HepG2 (cell line): ENCODE results near the gene SCGB1D2. TPM values are rescaled to one million over a fixed set of nuclear protein-coding genes. Genes with fewer than 3 reads are reported as not detected.

Source experiments
- ATAC-seq: fragments of 200-7000 bp; cut with Tn5 transposase; 3 replicates; pipeline ENCODE4 v1.9.1; 2020; ENCODE audit warnings: mild to moderate bottlenecking, moderate library complexity
- BruUV-seq: library from RNA; stranded (reverse); fragments of 400-500 nt; replicated peaks from 2 replicates; lab custom pipeline; 2021; lab: Mats Ljungman, UMichigan
- CTCF ChIA-PET: fragments of 300-600 bp; formaldehyde crosslinking; extraction: SDS; loops from one replicate; lab custom pipeline; 2021; ENCODE audit warnings: low total read pairs, inconsistent platforms, low intra/inter-chr PET ratio; lab: Yijun Ruan, JAX
- POLR2A ChIA-PET: fragments of 350-600 bp; sonication (Branson Sonifier 250); formaldehyde crosslinking; loops from one replicate; lab custom pipeline; 2020; ENCODE audit warnings: antibody characterized with exemption, inconsistent platforms; lab: Yijun Ruan, JAX
- DNase-seq: peaks from one replicate; pipeline ENCODE4 v3.0.0-alpha.2; 2015; ENCODE audit warnings: low spot score
- FAIRE-seq: peaks from 3 replicates; lab custom pipeline; 2011; peaks lifted over from hg19 to GRCh38; lab: Jason Lieb, UNC
- H2AFZ ChIP-seq: one replicate; pipeline ENCODE4 v1.6.1; 2011; ENCODE audit warnings: low read length, inconsistent platforms
- H3K27ac ChIP-seq: fragments of 300-600 bp; 3 replicates; pipeline ENCODE4 v1.8.0; 2011; ENCODE audit warnings: mixed run types, mild to moderate bottlenecking, mixed read lengths, low read length, inconsistent platforms; ENCODE audit not compliant: insufficient read depth; ENCODE audit errors: extremely low read length
- H3K27me3 ChIP-seq, 2 experiments: fragments of 200-600 bp in 1 of 2; 2 replicates in 1 of 2; 3 replicates in 1 of 2; pipeline versions ENCODE4 v1.6.0 to v1.8.0; 2011; ENCODE audit warnings: low read length in 2 of 2, mild to moderate bottlenecking in 2 of 2, moderate library complexity in 2 of 2, inconsistent platforms in 1 of 2; ENCODE audit not compliant: insufficient read depth in 2 of 2, control insufficient read depth in 1 of 2
- H3K36me3 ChIP-seq, 2 experiments: fragments of 200-600 bp in 1 of 2; replicated peaks in 1 of 2; 2 replicates in 1 of 2; 3 replicates in 1 of 2; pipeline versions ENCODE4 v1.5.1 to v1.8.0; 2011; ENCODE audit warnings: low read length in 2 of 2, inconsistent platforms in 1 of 2; ENCODE audit not compliant: insufficient read depth in 2 of 2, control insufficient read depth in 1 of 2
- H3K4me1 ChIP-seq: 2 replicates; pipeline ENCODE4 v1.5.1; 2012; ENCODE audit warnings: low read length, inconsistent platforms; ENCODE audit not compliant: insufficient read depth
- H3K4me2 ChIP-seq: 2 replicates; pipeline ENCODE4 v1.6.0; 2011; ENCODE audit warnings: low read depth, low read length, inconsistent platforms
- H3K4me3 ChIP-seq, 3 experiments: fragments of 200-600 bp in 1 of 3; sonication (generic), shearing (Covaris generic) in 1 of 3; replicated peaks in 1 of 3; 2 replicates each; pipeline ENCODE4 v1.5.1; 2011 to 2016; ENCODE audit warnings: low read length in 3 of 3, inconsistent platforms in 2 of 3, low read depth in 2 of 3, mild to moderate bottlenecking in 2 of 3, control low read depth in 1 of 3, mixed read lengths in 1 of 3; ENCODE audit not compliant: insufficient read depth in 1 of 3
- H3K79me2 ChIP-seq: one replicate; pipeline ENCODE4 v1.6.1; 2011; ENCODE audit warnings: low read length, inconsistent platforms; ENCODE audit not compliant: insufficient read depth
- H3K9ac ChIP-seq: 2 replicates; pipeline ENCODE4 v1.6.0; 2011; ENCODE audit warnings: mild to moderate bottlenecking, low read depth, low read length, inconsistent platforms; ENCODE audit not compliant: insufficient read depth
- H3K9me3 ChIP-seq: 2 replicates; pipeline ENCODE4 v1.5.1; 2012; ENCODE audit warnings: mild to moderate bottlenecking, low read length
- H4K20me1 ChIP-seq: 2 replicates; pipeline ENCODE4 v1.6.0; 2011; ENCODE audit warnings: inconsistent platforms, mild to moderate bottlenecking, low read length, moderate library complexity; ENCODE audit not compliant: insufficient read depth
- ARID5B ChIP-seq: IDR thresholded peaks from 2 replicates; pipeline ENCODE4 v1.4.0; 2020; ENCODE audit warnings: mild to moderate bottlenecking, missing genetic modification reagents
- ARNT2 ChIP-seq: sonication (generic); formaldehyde crosslinking; IDR thresholded peaks from 2 replicates; pipeline ENCODE4 v1.8.0; 2022; ENCODE audit warnings: mild to moderate bottlenecking, low read depth, missing genetic modification reagents, moderate library complexity
- EHMT2 ChIP-seq: fragments of 200-600 bp; sonication (generic); IDR thresholded peaks from 2 replicates; pipeline ENCODE4 v1.7.0; 2017; ENCODE audit warnings: antibody characterized with exemption, low read depth, low read length, borderline replicate concordance
- HNRNPUL1 ChIP-seq: fragments of 200-400 bp; formaldehyde crosslinking; IDR thresholded peaks from 2 replicates; pipeline ENCODE4 v1.6.1; 2017; ENCODE audit warnings: low read depth, mild to moderate bottlenecking, low read length, moderate library complexity
- KDM4B ChIP-seq: sonication (generic); formaldehyde crosslinking; IDR thresholded peaks from 2 replicates; pipeline ENCODE4 v1.4.0; 2020; ENCODE audit warnings: missing genetic modification reagents
- KLF13 ChIP-seq: sonication (generic); formaldehyde crosslinking; IDR thresholded peaks from 2 replicates; pipeline ENCODE4 v1.4.0; 2020; ENCODE audit warnings: mild to moderate bottlenecking, missing genetic modification reagents
- MED1 ChIP-seq: sonication (generic); formaldehyde crosslinking; IDR thresholded peaks from 2 replicates; pipeline ENCODE4 v1.4.0; 2020; ENCODE audit warnings: missing genetic modification reagents
- RAD21 ChIP-seq: fragments of 450-650 bp; formaldehyde crosslinking; IDR thresholded peaks from 2 replicates; pipeline ENCODE4 v1.5.0; 2020; ENCODE audit warnings: mild to moderate bottlenecking
- ZFY ChIP-seq: sonication (generic); formaldehyde crosslinking; IDR thresholded peaks from 2 replicates; pipeline ENCODE4 v1.4.0; 2020; ENCODE audit warnings: missing genetic modification reagents
- ZNF136 ChIP-seq: sonication (generic); formaldehyde crosslinking; IDR thresholded peaks from 2 replicates; pipeline ENCODE4 v1.8.1; 2022; ENCODE audit warnings: low read depth, mild to moderate bottlenecking, moderate library complexity, missing genetic modification reagents
- ZNF30 ChIP-seq: sonication (generic); formaldehyde crosslinking; IDR thresholded peaks from 2 replicates; pipeline ENCODE4 v1.5.0; 2020; ENCODE audit warnings: mild to moderate bottlenecking, missing genetic modification reagents
- ZNF775 ChIP-seq: sonication (generic); formaldehyde crosslinking; IDR thresholded peaks from 2 replicates; pipeline ENCODE4 v1.4.0; 2020; ENCODE audit warnings: missing genetic modification reagents, mild to moderate bottlenecking, moderate library complexity, borderline replicate concordance
- ZNF782 ChIP-seq: sonication (generic); formaldehyde crosslinking; IDR thresholded peaks from 2 replicates; pipeline ENCODE4 v1.4.0; 2020; ENCODE audit warnings: missing genetic modification reagents, mild to moderate bottlenecking, borderline replicate concordance
- WGBS: methylation state at CpG from one replicate; pipeline ENCODE4 v1.1.6; 2017; ENCODE audit warnings: low lambda C conversion rate; 5-methylcytosine and 5-hydroxymethylcytosine counted together
- in situ Hi-C: cut with HindIII; loops from 2 replicates; pipeline ENCODE4 v1.10.0; 2017; ENCODE audit warnings: low pct_unique_long_range_greater_than_20kb; ENCODE audit not compliant: extremely low pct_ligation_motif_present
- intact Hi-C: fragments of 100-400 bp; cut with micrococcal nuclease; formaldehyde crosslinking; loops from one replicate; pipeline ENCODE4 v1.10.0; 2022; ENCODE audit not compliant: unreplicated experiment
- polyA plus RNA-seq, 8 experiments: library from polyadenylated mRNA; depleted of rRNA in 3 of 8; stranded (reverse) in 7 of 8; unstranded in 1 of 8; fragments of >200 nt; fragmentation: Illumina TruSeq in 4 of 8; extraction: Trizol in 4 of 8; gene quantifications; 2 replicates each; pipeline versions ENCODE4 v1.2.1 to v1.2.3, GENCODE V29; 2011 to 2016; ENCODE audit warnings: low read depth in 4 of 8, missing spikeins in 1 of 8, mixed read lengths in 1 of 8; ENCODE audit not compliant: insufficient read depth in 1 of 8
- total RNA-seq, 5 experiments: library from RNA; depleted of rRNA; stranded (reverse); fragments of >200 nt; fragmentation: Illumina TruSeq; extraction: Trizol; gene quantifications; 2 replicates each; pipeline ENCODE4 v1.2.3, GENCODE V29; 2016; ENCODE audit warnings: low read depth in 1 of 5
- TF ChIP-seq, protein P1 (sequence below): IDR thresholded peaks from 2 replicates; pipeline ENCODE4 v1.6.1; 2016; ENCODE audit warnings: low read depth, missing genetic modification reagents, missing compliant biosample characterization

The SCGB1D2 gene
- total and polyA plus RNA-seq, 2 of the 13 experiments (the other 11 are each of a cell fraction or from before 2014, with no cell fraction given): not detected

GRCh38 chr11:62260261-62260953 lies 18.4 kb downstream of the SCGB1D2 start (continued):
- no peak for TF ChIP-seq ZNF782 (CRISPR knock-in tag)
- TF ChIP-seq HNRNPUL1: no peak
- TF ChIP-seq EHMT2: peak; percentile 43; the same call in 1 of the 2 replicates
- TF ChIP-seq, protein P1, sequence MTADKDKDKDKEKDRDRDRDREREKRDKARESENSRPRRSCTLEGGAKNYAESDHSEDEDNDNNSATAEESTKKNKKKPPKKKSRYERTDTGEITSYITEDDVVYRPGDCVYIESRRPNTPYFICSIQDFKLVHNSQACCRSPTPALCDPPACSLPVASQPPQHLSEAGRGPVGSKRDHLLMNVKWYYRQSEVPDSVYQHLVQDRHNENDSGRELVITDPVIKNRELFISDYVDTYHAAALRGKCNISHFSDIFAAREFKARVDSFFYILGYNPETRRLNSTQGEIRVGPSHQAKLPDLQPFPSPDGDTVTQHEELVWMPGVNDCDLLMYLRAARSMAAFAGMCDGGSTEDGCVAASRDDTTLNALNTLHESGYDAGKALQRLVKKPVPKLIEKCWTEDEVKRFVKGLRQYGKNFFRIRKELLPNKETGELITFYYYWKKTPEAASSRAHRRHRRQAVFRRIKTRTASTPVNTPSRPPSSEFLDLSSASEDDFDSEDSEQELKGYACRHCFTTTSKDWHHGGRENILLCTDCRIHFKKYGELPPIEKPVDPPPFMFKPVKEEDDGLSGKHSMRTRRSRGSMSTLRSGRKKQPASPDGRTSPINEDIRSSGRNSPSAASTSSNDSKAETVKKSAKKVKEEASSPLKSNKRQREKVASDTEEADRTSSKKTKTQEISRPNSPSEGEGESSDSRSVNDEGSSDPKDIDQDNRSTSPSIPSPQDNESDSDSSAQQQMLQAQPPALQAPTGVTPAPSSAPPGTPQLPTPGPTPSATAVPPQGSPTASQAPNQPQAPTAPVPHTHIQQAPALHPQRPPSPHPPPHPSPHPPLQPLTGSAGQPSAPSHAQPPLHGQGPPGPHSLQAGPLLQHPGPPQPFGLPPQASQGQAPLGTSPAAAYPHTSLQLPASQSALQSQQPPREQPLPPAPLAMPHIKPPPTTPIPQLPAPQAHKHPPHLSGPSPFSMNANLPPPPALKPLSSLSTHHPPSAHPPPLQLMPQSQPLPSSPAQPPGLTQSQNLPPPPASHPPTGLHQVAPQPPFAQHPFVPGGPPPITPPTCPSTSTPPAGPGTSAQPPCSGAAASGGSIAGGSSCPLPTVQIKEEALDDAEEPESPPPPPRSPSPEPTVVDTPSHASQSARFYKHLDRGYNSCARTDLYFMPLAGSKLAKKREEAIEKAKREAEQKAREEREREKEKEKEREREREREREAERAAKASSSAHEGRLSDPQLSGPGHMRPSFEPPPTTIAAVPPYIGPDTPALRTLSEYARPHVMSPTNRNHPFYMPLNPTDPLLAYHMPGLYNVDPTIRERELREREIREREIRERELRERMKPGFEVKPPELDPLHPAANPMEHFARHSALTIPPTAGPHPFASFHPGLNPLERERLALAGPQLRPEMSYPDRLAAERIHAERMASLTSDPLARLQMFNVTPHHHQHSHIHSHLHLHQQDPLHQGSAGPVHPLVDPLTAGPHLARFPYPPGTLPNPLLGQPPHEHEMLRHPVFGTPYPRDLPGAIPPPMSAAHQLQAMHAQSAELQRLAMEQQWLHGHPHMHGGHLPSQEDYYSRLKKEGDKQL: peak; percentile 91
- no peak for TF ChIP-seq RAD21 (CRISPR knock-in tag)
- no peak for TF ChIP-seq ARNT2 (CRISPR knock-in tag)

DNA sequence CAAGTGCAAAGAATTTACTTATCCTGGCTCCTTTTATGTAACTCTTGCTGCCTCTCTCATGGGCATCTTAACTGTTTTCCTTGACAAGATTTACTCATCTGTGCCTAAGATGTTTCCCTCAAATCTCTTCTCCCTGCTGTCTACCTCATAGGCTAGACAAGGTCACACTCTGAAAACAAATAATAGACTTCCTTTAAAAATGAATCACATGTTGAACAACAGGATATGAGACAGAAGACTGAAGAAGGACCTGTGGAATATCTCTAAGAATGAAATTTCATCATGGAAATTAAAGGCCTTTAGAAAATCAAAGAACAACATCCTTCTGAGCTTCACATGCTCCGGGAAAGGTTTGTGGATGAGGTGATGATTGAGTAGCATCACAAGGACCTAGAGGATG lies 22.0 kb downstream of the SCGB1D2 start:
- CTCF ChIA-PET: no interaction called here
- Histone ChIP-seq H3K9me3 (no peaks in the 10 kb centered on the region), H3K36me3 (no peaks in the 10 kb centered on the region), H3K9ac (no peak overlapping the region), H3K27ac (no peak overlapping the region), H4K20me1 (no peaks in the 10 kb centered on the region), H3K4me3 (no peak overlapping the region), H2AFZ (no peak overlapping the region), H3K27me3 (no peaks in the 10 kb centered on the region), H3K79me2 (no peaks in the 10 kb centered on the region), H3K4me2 (no peak overlapping the region), H3K4me1 (peaks cover 69% of the 10 kb centered on the region)
- in situ Hi-C loops (no loop called here), intact Hi-C loops (no loop called here)
- POLR2A ChIA-PET: no interaction called here
- ATAC-seq (no peak), FAIRE-seq (no peak), DNase-seq (no peak)
- WGBS: 41% methylated on average over 1 of the region's 1 CpG
- no TSS peak for BruUV-seq
- TF ChIP-seq MED1 (0 out of 2 replicates have a peak, but pooled peaks have one; percentile 23), ZFY (0 out of 2 replicates have a peak, but pooled peaks have one; percentile 21), KLF13 (CRISPR knock-in tag) (no peak), KDM4B (no peak), ZNF30 (no peak), ARID5B (CRISPR knock-in tag) (peak; percentile 54; the same call in 1 of the 2 replicates), ZNF136 (CRISPR knock-in tag) (no peak), ZNF775 (no peak)
